ENCODE data around the gene BRD4.

BRD4 gene

DNA sequence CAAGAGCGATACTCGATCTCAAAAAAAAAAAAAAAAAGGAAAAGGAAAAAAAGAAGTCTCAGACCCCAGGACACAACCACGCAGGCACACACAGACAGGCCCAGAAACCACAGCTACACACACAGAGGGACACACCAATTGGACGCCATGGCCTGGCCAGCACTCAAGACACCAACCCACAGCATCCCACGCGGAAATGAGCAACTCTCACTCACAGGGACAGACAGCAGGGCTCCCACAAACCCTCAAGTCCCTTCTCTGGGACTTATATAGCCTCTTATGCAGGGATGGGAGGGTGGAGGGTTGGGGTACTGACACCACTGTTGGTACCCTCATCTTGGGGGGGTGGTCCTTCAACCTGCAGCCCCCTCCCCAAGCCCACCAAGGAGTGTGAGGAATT is 137.4 kb downstream of the BRD4 start:
- no peak for DNase-seq (ENCODE audit: low read depth, low spot score)

DNA sequence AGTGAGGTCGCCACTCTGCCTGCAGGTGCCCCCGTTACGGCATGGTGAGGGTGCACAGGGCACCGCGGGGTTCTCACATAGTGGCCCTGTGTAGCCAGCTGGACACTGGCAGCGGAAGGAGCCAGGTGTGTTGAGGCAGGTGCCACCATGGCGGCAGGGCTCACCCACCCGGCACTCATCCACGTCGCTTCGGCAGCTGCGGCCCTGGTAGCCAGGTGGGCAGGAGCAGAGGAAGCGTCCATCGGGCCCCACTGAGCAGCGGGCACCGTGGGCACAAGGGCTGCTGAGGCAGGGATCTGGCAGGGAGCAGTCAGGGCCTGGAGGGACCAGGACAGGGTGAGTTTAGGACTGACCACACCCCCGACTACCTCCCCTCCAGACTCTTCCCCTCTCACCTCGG is 140.4 kb downstream of the BRD4 start:
- no peak for DNase-seq (ENCODE audit: low read depth, low spot score)

DNA sequence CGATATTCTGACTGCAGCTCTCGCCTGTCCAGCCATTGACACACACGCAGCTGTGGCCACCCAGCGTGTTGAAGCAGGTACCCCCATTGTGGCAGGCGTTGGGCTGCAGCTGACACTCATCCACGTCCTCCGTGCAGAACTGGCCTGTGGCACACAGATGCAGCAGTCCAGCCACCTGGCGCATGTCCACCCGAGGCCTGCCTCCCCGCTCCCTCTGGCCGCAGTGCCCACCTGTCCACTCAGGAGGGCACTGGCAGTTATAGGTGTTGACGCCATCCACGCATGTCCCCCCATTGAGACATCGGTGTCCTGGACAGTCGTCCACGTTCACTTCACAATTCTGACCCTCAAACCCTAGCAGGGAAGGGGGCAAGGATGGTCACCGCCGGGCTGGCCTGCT is 140.8 kb downstream of the BRD4 start:
- DNase-seq (ENCODE audit: low read depth, low spot score), result no peak

DNA sequence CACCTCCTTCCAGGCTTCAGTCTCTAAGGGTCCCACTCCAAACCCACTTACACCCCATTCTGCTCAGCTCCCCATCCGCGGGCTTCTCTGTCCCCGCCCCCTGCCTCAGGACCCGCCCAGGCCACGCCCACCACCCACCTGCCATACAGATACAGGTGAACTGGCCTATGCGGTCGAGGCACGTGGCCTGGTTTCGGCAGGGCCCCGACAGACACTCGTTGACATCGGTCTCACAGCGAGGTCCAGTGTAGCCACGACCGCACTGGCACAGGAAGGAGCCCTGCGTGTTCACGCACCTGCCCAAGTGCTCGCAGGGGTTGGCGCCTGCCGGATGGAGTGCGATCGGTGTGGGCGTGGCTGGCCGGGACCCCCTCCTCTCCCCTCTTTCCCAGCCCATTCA is 143.5 kb downstream of the BRD4 start:
- DNase-seq (ENCODE audit: low read depth, low spot score), result no peak

DNA sequence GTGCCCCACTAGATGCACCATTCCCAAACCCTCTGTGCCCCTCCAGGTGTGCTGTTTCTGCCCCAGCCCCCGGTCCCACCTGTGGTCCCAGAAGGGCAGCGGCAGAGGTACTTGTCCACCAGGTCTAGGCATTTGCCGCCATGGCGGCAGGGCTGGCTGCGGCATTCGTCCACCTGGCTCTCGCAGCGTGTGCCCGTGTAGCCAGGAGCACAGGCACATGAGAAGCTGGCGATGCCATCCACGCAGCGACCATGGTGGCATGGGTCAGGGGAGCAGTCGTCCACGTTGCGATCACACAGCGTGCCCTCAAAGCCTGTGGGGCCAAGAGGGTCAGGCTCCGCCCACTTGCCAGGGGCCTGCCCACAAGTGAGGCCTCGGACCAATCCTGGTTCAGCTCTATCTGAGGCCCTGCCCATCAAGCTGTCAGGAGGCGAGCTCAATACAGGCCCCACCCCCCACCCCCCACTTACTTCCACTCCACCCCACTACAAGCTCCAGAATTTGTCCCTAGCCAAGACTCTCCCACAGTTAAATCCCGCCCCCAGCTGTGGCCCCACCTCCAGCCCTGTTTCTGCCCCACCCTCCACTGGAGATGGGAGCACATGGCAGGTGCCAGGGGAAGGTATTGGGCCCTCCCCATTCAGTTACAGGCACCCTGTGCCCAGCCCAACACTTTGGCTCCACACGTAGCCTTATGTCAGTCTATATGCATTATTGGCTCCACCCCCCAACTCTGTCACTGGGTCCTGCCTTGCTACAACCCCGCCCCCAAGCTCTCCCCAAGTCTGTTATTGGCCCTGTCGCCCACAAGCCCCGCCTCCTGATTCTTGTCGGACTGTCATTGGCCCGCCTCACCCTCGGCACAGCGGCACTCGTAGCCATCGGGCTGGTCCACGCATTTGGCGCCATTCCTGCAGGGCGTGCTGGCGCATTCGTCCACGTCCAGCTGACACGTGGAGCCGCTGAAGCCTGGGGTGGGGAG is 145.0 kb downstream of the BRD4 start:
- DNase-seq (ENCODE audit: low read depth, low spot score), result no peak

All from astrocyte of the hippocampus (primary cell).